Upper lobe of right lung (tissue), 1 donor: Measurements from ENCODE around the gene ZNF581. TPM values are rescaled to one million over a fixed set of nuclear protein-coding genes. Genes with fewer than 3 reads are reported as not detected.

Source experiments
- ATAC-seq: fragments of 200-7000 bp; cut with Tn5 transposase; one replicate; pipeline ENCODE4 v1.9.1; 2020; ENCODE audit warnings: mild to moderate bottlenecking, moderate library complexity
- DNase-seq: peaks from one replicate; pipeline ENCODE4 v3.0.0-alpha.2; 2020
- H3K27ac ChIP-seq: fragments of 200-600 bp; one replicate; pipeline ENCODE4 v1.8.0; 2022
- H3K27me3 ChIP-seq: fragments of 200-600 bp; one replicate; pipeline ENCODE4 v1.8.0; 2022; ENCODE audit warnings: mild to moderate bottlenecking
- H3K36me3 ChIP-seq: fragments of 200-600 bp; one replicate; pipeline ENCODE4 v1.8.0; 2022
- H3K4me1 ChIP-seq: fragments of 200-600 bp; one replicate; pipeline ENCODE4 v1.8.0; 2022
- H3K4me3 ChIP-seq: fragments of 200-600 bp; one replicate; pipeline ENCODE4 v1.8.0; 2022; ENCODE audit warnings: mild to moderate bottlenecking
- H3K9me3 ChIP-seq: fragments of 200-600 bp; one replicate; pipeline ENCODE4 v1.8.0; 2022
- CTCF ChIP-seq: fragments of 200-600 bp; IDR thresholded peaks from one replicate; pipeline ENCODE4 v1.8.0; 2022; ENCODE audit warnings: antibody characterized with exemption
- intact Hi-C: fragments of 100-400 bp; cut with DNase I; formaldehyde crosslinking; loops from one replicate; pipeline ENCODE4 v1.11.0; 2022
- total RNA-seq: library from RNA; stranded (reverse); fragmentation: NEBNext Ultra II Directional; extraction: Animal tissue kit (Norgen Biotek cat#: 25700); gene quantifications from one replicate; pipeline ENCODE4 v1.2.1, GENCODE V29; 2021
- donor health status: DM: no; HTN: yes; CAD: no; lungs with severe emphysema.

Gene ZNF581
- total RNA-seq, 1 donor from 2014 or later, result 16.4 TPM

DNA sequence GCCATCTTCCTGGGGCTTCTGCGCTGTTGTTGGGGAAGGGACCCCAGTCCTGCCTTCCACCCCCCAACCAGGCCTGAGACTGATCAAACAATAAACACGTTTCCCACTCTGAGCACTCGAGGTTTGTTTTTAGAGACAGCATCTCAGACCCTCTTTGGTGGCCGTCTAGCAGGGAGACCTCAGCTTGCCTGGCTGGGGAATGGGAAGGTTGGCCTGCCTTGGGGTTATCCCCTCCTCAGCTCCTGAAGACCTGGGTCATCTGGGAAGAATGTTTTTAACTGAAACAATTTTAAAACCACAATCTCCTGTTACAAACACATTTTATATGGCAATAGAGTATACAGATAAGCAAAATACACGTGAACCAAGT lies 2.0 kb downstream of the ZNF581 start:
- ATAC-seq (no peak), DNase-seq (no peak)
- TF ChIP-seq CTCF, result no peak
- Histone ChIP-seq H3K4me1 (peaks cover 42% of the 10 kb centered on the region), H3K27me3 (no peaks in the 10 kb centered on the region), H3K9me3 (no peaks in the 10 kb centered on the region), H3K4me3 (no peak overlapping the region), H3K27ac (no peak overlapping the region), H3K36me3 (peaks cover 13% of the 10 kb centered on the region)
- intact Hi-C loops, result no loop called here

DNA sequence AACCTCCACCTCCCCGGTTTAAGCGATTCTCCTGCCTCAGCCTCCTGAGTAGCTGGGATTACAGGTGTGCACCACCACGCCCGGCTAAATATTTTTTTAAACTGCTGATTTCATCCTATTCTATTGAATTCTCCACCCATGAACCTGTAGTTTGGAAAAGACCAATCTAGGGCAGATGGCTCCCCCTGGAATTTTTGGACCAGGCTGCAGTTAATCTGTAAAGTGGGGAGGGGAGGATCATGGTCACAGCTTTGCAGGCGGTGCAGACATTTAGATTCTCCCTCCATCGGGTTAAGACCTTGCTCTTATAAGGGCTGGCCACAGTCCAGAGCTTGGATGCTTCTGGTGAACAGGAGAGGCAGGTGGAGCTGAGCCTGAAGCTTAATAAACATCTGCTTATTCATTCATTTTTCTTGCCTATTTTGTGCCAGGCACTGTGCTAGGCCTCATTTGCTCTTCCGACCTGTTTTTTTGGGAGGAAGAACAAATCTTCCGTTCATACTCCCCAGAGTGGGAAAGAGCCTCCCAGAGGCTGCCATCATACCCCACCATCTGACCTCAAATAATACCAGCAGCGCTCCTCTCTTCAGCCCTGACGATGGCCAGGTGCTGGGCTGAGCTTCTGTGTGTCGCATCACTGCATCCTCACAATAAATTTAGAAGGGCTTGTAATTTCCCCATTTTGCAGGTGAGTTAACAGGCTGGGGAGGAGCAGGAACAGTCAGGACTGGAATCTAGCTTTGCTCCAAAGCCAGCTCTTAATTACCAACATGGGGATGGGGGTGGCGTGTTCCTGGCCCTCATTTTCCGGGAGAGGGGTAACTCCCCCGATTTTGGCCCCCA lies 3.7 kb downstream of the ZNF581 start:
- H3K9me3 ChIP-seq, result no peaks in the 10 kb centered on the region
- peaks cover 13% of the 10 kb centered on the region for H3K36me3 ChIP-seq
- H3K27me3 ChIP-seq, result no peaks in the 10 kb centered on the region
- intact Hi-C loops, result no loop called here
- H3K27ac ChIP-seq, result peak overlapping the region; percentile 64
- no peak for DNase-seq
- ATAC-seq, result no peak
- H3K4me1 ChIP-seq, result peaks cover 40% of the 10 kb centered on the region
- TF ChIP-seq CTCF, result no peak
- peak overlapping the region; percentile 75 for H3K4me3 ChIP-seq

DNA sequence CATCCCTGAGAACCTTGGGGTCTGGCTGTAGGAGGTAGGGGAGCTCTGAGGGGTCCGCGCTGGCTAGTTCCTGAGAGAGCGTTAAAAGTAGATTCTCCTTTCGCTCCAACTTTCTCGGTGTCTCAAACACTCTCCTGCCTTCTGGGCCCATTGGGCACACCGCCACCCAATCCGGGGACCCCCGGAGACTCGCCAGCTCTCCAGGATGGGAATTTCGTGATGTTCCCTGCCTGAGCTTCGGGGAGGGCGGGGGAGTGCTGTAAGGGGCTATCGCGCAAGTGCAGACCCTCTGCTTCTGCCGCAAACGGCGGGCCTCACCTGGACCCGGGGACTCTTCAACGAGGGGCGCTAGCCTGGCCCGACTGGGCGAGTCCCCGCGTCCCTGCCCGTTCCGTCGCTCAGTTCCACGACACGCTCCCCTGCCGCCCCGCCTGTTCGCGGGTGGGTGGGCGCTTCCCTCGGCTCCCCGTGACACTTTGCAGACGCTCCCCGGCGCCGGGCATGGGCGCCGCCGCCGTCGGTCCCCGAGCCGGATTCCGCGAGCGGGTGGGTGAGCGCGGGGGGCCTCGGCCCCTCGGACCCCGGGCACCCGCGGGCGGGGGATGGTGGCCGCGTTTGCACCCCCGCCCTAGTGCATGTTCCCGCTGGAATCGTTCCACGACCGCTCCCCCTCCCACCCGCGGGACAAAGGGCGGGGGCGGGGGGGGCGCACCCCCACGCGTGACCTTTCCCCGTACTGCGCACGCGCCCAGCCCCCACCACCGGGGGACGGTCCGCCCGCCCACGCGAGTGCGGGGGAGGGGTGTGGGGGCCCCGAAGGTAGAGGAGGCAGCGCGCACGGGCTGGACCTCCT lies 4.5 kb downstream of the ZNF581 start, which contains the start of gene CCDC106:
CCDC106 (plus strand) TSS at position 481 of the 853 bp plus-strand sequence. CDS start 835 bp downstream, outside the sequence.
- intact Hi-C loops, result no loop called here
- peak within 1 kb of the TSS; percentile 64 for H3K27ac ChIP-seq

DNA sequence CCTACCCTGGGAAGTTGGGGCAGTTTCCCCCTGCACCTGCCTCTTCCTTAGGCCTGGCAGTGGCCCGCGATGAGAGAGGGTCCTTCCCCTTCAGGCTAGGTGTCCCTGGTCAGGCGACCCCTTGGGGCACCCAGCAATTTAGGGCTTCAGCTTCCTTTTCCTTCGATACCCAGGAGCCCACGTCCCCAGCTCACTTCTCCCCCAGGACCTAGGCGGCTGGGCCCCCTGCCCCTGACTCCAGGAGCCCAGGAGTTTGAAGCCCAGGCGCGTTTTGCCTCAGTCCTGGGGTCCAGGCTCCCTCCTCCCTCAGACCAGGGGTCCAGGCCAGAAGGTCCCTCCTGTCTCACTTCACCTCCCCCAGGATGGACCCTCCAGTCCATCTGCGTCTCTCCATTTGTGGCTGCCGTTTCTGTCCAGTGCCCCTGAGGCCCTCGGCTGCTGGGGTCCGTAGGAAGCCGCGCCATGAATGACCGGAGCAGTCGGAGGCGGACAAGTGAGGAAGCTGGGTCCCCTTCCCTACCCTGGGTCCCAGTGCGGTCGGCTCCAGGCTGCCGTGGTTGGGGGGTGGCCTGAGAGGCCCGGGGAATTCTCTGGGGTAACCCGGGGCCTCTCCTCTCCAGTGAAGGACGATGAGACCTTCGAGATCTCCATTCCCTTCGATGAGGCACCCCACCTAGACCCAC lies 5.3 kb downstream of the ZNF581 start:
- Histone ChIP-seq H3K36me3 (peaks cover 13% of the 10 kb centered on the region), H3K27ac (peak overlapping the region; percentile 64), H3K4me3 (peak overlapping the region; percentile 75), H3K4me1 (peaks cover 29% of the 10 kb centered on the region), H3K9me3 (no peaks in the 10 kb centered on the region), H3K27me3 (no peaks in the 10 kb centered on the region)
- ATAC-seq (no peak), DNase-seq (no peak)
- intact Hi-C loops, result no loop called here
- TF ChIP-seq CTCF, result no peak

More for the DNA sequence above, 4.5 kb downstream of the ZNF581 start, which contains the start of gene CCDC106:
- TF ChIP-seq CTCF, result no peak
- Histone ChIP-seq H3K9me3 (no peaks in the 10 kb centered on the region), H3K27me3 (no peaks in the 10 kb centered on the region), H3K36me3 (peaks cover 13% of the 10 kb centered on the region), H3K4me1 (peaks cover 32% of the 10 kb centered on the region), H3K4me3 (peak within 1 kb of the TSS; percentile 75)
- ATAC-seq (peak; percentile 66), DNase-seq (peak; percentile 86)
